Upper lobe of left lung (tissue), 6 donors: ENCODE results near the gene FAR1. TPM values are rescaled to one million over a fixed set of nuclear protein-coding genes. Genes with fewer than 3 reads are reported as not detected.

Experiments
- ATAC-seq, 2 donors: fragments of 200-7000 bp; cut with Tn5 transposase; one replicate each; pipeline ENCODE4 v1.9.1; 2022; ENCODE audit warnings: mild to moderate bottlenecking in 2 of 2, moderate library complexity in 2 of 2; ENCODE audit not compliant: low FRiP score in 2 of 2
- DNase-seq, 2 donors: peaks; one replicate each; pipeline ENCODE4 v3.0.0-alpha.2; 2019 to 2020
- H3K27ac ChIP-seq, 4 donors: fragments of 200-600 bp; sonication (generic); one replicate each; pipeline ENCODE4 v1.5.1; 2016 to 2019
- H3K27me3 ChIP-seq, 4 donors: fragments of 200-600 bp; sonication (generic); one replicate each; pipeline ENCODE4 v1.5.1; 2017 to 2019
- H3K36me3 ChIP-seq, 4 donors: fragments of 200-600 bp; sonication (generic); one replicate each; pipeline ENCODE4 v1.5.1; 2016 to 2019
- H3K4me1 ChIP-seq, 4 donors: fragments of 200-600 bp; sonication (generic); one replicate each; pipeline ENCODE4 v1.5.1; 2018 to 2019
- H3K4me3 ChIP-seq, 4 donors: fragments of 200-600 bp; sonication (generic); one replicate each; pipeline ENCODE4 v1.5.1; 2017 to 2019; ENCODE audit warnings: mild to moderate bottlenecking in 2 of 4, moderate library complexity in 1 of 4
- H3K9me3 ChIP-seq, 4 donors: fragments of 200-600 bp; sonication (generic); one replicate each; pipeline ENCODE4 v1.5.1; 2018 to 2019
- CTCF ChIP-seq, 6 experiments: fragments of 450-650 bp in 4 of 6; fragments of 200-600 bp in 2 of 6; sonication (generic) in 2 of 6; IDR thresholded peaks; one replicate each; pipeline ENCODE4 v1.5.1; 2016 to 2019; ENCODE audit warnings: antibody characterized with exemption in 6 of 6
- EP300 ChIP-seq, 4 donors: sonication (generic); formaldehyde crosslinking; IDR thresholded peaks; one replicate each; pipeline ENCODE4 v1.5.1; 2017; ENCODE audit warnings: antibody characterized with exemption in 4 of 4, control low read depth in 2 of 4
- POLR2A ChIP-seq, 4 donors: fragments of 450-650 bp; IDR thresholded peaks; one replicate each; pipeline ENCODE4 v1.5.1; 2016 to 2017; ENCODE audit warnings: antibody characterized with exemption in 4 of 4, mild to moderate bottlenecking in 2 of 4
- POLR2AphosphoS5 ChIP-seq, 2 donors: sonication (generic); formaldehyde crosslinking; IDR thresholded peaks; one replicate each; pipeline ENCODE4 v1.5.1; 2017; ENCODE audit warnings: antibody characterized with exemption in 2 of 2
- whole genome bisulfite sequencing, 2 donors: methylation state at CpG; one replicate each; pipeline ENCODE4 v1.1.5; 2017 to 2018; 5-methylcytosine and 5-hydroxymethylcytosine counted together
- total RNA-seq, 6 donors: library from RNA; depleted of rRNA in 4 of 6; stranded (reverse); fragments of >200 nt in 4 of 6; gene quantifications; one replicate each; pipeline versions ENCODE4 v1.1.0 to v1.2.1, GENCODE V29; 2016 to 2021
- donor health status: DM: no; HTN: no; CAD: no; lungs with moderate emphysema.
- donor health status: DM: no; HTN: yes; CAD: no; lungs with severe emphysema.

FAR1 gene
- total RNA-seq, 6 donors from 2014 or later: 45.1 to 74.4 (median 47.9) TPM

- Histone ChIP-seq H3K36me3 (no peaks in the 10 kb centered on the region), H3K4me3 (no peak overlapping the region), H3K27me3 (no peaks in the 10 kb centered on the region), H3K4me1 (no peaks in the 10 kb centered on the region), H3K9me3 (no peaks in the 10 kb centered on the region), H3K27ac (no peak overlapping the region)
- ATAC-seq: no peak
- WGBS, 2 donors: 69 to 76% methylated on average over 2 of the region's 2 CpGs
- TF ChIP-seq POLR2AphosphoS5 (IDR thresholded peaks at IDR 0.05): no peak
- no peak for DNase-seq
Observed at GRCh38 chr11:13761716-13762115, 93.2 kb downstream of the FAR1 start.

- Histone ChIP-seq H3K27me3 (no peaks in the 10 kb centered on the region), H3K4me3 (no peak overlapping the region), H3K4me1 (no peaks in the 10 kb centered on the region), H3K27ac (no peak overlapping the region), H3K36me3 (no peaks in the 10 kb centered on the region), H3K9me3 (no peaks in the 10 kb centered on the region)
- no peak for DNase-seq
- TF ChIP-seq POLR2AphosphoS5 (IDR thresholded peaks at IDR 0.05): no peak
- TF ChIP-seq POLR2A (IDR thresholded peaks at IDR 0.05): no peak
- TF ChIP-seq EP300 (IDR thresholded peaks at IDR 0.05): no peak
- no peak for TF ChIP-seq CTCF (IDR thresholded peaks at IDR 0.05)
- WGBS, 2 donors: 83 to 85% methylated on average over 4 of the region's 4 CpGs
- ATAC-seq: no peak
Observed at GRCh38 chr11:13762718-13763117, 94.2 kb downstream of the FAR1 start.

GRCh38 chr11:13763341-13763740, 94.9 kb downstream of the FAR1 start:
- no peak for TF ChIP-seq CTCF (IDR thresholded peaks at IDR 0.05)
- no peaks in the 10 kb centered on the region for H3K4me1 ChIP-seq
- H3K27ac ChIP-seq: no peak overlapping the region
- no peaks in the 10 kb centered on the region for H3K36me3 ChIP-seq
- DNase-seq: no peak
- no peaks in the 10 kb centered on the region for H3K9me3 ChIP-seq
- no peak for ATAC-seq
- 82 to 83% methylated on average over 3 of the region's 3 CpGs for WGBS, 2 donors
- H3K4me3 ChIP-seq: no peak overlapping the region
- no peaks in the 10 kb centered on the region for H3K27me3 ChIP-seq

GRCh38 chr11:13765886-13766285, 97.4 kb downstream of the FAR1 start:
- H3K36me3 ChIP-seq: no peaks in the 10 kb centered on the region
- 80 to 92% methylated on average over 3 of the region's 3 CpGs for WGBS, 2 donors
- H3K4me3 ChIP-seq: no peak overlapping the region
- no peaks in the 10 kb centered on the region for H3K9me3 ChIP-seq
- no peak for DNase-seq
- ATAC-seq: no peak
- no peaks in the 10 kb centered on the region for H3K4me1 ChIP-seq
- TF ChIP-seq POLR2A (IDR thresholded peaks at IDR 0.05) (no peak), CTCF (IDR thresholded peaks at IDR 0.05) (no peak), POLR2AphosphoS5 (IDR thresholded peaks at IDR 0.05) (no peak), EP300 (IDR thresholded peaks at IDR 0.05) (no peak)
- H3K27ac ChIP-seq: no peak overlapping the region
- no peaks in the 10 kb centered on the region for H3K27me3 ChIP-seq

GRCh38 chr11:13767471-13767870, 99.0 kb downstream of the FAR1 start:
- Histone ChIP-seq H3K36me3 (no peaks in the 10 kb centered on the region), H3K4me3 (no peak overlapping the region), H3K4me1 (no peaks in the 10 kb centered on the region), H3K27me3 (no peaks in the 10 kb centered on the region), H3K27ac (no peak overlapping the region), H3K9me3 (no peaks in the 10 kb centered on the region)
- TF ChIP-seq CTCF (IDR thresholded peaks at IDR 0.05) (no peak), POLR2AphosphoS5 (IDR thresholded peaks at IDR 0.05) (no peak), EP300 (IDR thresholded peaks at IDR 0.05) (no peak), POLR2A (IDR thresholded peaks at IDR 0.05) (no peak)
- ATAC-seq (no peak), DNase-seq (no peak)
- 57 to 77% methylated on average over 1 of the region's 1 CpG for WGBS, 2 donors
